HG02981 (cell line): ENCODE data around the gene REL.
"Not testable (repeated sequence)": the region's sequence is repeated elsewhere in the genome, so short reads cannot be mapped to it uniquely, and the experiment has no call there.

Experiments
- ATAC-seq: cut with Tn5 transposase; IDR thresholded peaks from one replicate; pipeline ENCODE4 v1.9.1; 2021; ENCODE audit warnings: mild to moderate bottlenecking, moderate library complexity; ENCODE audit not compliant: unreplicated experiment

Gene REL

DNA sequence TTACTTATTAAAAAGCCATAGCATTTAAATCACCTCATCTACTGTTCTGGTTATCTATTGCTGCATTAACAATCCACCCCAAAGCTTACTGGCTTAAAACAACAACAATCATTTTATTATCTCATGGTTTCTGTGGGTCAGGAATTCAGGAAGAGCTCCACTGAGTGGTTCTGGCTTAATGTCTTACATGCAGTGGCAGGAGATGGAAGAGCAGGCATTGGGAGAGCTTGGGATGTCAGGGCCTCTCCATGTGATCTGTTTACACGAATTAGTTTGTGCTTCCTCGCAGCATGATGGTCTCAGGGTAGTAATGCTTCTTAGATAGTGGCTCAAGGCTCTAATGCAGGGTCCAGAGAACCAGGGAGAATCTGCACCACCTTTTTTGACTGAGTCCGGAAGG is 14.4 kb upstream of the REL start:
- no peak for ATAC-seq

DNA sequence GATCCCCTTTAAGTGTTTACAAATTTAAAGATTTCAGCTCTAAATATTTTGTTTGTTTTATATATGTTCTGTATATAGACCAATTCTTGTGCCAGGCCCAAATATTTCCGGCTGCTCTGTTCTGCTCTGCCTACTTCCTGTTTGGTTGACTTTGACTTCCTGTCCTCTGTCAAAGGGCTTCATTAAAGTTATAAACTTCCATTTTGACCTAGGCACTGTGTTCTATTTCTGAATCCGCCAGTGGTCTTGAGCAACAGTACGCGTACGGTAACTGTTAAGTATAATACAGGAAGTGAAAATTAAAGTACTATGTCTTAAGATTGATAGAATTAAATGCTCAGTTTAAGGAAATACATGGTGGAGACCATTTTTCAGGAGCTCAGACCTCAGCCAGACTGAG is 13.5 kb upstream of the REL start:
- ATAC-seq, result no peak

DNA sequence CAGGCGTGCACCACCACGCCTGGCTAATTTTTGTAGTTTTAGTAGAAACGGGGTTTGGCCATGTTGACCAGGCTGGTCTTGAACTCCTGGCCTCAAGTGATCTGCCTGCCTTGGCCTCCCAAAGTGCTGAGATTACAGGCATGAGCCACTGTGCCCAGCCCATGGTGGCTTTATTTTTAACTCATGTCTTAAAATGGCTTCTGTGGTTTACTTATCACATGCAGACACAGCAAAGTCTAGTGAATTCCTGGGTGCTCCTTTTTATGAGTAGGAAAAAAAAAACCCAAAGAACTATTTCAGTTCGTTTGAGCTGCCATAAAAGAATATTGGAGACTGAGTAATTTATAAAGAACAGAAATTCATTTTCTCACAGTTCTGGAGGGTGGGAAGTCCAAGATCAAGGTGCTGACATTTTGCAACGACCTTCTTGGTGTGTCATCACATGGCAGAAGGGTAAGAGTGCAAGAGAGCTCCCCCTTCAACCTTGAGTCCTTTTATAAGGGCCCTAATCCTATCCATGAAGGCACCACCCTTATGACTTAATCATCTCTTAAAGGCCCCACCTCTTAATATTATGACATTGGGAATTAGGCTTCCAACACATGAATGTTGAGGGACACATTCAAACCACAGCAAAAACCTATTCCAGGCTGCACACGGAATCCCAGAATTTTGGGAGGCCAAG is 12.6 kb upstream of the REL start:
- no peak for ATAC-seq

DNA sequence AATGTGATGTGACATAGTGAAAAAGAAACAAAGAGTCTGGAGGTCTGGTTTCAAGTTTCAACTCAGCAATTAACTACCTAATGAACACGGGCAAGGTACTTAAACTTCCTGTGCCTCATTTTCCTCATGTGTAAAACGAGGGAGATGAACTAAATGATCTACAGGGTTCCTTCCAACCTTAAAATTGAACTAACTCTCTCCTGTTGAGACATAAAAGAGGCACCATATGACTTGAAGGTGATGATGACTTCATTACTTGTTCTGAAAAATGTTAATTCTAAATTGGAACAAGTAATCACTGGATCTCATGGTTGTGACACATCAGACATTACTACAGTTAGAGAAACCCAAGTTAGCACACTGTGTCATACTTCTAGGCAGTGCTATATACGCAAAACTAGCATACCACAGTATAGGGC is 8.9 kb upstream of the REL start:
- ATAC-seq, result peak; percentile 48

DNA sequence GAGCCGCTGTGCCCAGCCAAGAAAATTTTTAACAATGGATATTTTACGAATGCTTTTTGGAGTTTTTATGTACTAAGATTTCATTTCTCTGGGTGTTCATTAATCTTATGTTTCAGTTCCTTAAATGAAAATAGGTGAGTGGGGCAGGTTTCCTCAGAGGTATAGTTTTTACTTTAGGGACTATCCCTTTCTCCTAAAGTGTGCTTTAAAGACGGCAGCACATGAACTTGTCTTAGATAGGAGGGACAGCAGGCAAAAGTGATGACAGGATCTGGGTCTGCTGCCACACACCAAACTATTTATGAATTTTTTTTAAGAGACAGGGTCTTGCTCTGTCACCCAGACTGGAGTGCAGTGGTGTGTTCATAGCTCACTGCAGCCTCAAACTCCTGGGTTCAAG is 8.0 kb upstream of the REL start:
- ATAC-seq, result peak; percentile 77

DNA sequence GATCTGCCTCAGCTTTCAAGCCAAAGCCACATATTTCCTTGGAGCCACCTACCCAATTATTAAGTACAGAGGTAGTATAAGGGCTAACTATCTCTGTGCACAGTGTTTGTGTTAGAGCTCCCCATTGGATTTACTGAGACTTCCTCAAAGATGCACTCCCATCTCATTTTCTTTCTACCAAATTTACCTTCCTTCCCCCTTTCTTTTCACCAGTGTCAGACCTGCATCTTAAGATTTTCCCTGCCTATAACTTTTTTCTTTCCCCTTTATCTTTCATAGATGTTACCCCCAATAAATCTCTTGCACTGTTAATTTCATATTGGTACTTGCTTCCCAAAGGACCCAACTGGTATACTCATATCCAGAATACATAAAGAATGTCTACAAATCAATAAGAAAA is 5.9 kb upstream of the REL start:
- ATAC-seq, result no peak

DNA sequence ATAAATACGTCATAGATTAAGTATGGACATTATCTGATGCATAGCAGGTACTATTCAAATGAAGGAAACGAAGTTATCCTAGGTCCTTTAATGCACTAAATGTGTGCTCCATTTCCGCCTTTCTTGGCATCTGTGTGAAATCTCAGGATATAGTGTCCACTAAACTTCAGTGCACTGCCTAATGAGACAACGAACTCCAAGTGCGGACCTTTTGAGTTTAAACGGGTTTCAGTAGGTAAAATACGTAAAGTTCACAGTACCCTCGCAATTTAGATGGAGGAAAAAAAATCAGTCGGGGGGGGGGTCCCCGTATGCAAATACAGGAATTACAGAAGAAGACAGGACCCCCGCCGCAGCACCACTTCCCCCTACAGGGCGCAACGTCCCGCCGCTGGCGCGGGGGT is 729 bp upstream of the REL start:
- no peak for ATAC-seq

DNA sequence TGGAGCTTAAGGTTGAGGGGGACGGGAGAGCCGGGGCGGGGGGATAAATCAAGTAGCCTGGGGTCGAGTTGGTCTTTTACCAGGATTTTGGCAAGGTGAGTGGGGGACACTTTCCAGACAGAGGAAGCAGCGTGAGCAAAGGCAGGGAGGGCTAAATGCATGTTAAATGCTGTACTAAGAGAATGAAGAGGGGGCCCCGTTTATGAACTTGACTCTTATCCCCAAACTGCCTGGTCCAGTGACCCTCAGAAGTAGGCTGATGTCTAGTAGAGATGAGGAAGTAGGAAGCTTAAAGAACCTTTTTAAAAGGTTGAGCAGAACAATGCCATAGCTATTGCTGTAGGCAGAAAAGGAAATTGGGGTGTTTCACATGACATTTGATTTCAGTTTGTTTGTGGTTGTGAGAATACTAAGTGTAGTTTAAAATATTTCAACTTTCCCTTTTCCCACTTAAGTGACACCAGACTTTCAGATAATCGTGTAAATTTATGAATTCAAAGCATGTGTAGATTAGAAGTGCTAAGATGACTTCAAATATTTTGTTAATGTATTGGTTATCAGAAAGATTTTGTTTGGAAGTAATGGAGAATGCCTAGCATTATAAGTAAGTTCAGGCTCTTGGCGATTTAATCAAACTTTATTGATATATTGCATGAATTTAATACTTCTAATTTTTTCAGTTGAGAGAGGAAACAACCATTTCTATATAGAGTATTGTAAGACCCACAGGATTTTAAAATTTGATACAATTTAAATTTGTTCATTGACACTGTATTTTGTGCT is 1.8 kb downstream of the REL start:
- no peak for ATAC-seq

DNA sequence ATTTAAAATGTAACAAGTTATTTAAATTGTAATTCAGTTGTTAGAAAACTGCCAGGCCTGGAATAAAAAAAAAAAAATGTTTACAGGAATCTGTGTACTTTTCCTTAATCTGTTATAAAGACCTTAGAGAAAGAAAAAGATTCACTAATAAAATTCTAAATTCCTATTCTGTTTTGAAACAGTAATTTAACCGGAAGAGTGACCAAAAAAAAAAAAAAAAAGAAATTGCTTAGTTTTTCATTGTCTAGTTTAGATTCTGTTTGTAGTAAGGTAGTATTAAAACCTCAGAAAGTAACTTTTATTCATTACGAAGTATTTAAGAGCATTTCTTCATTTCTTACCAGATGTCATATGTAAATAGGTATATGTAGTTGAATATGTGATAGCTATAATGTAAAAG is 2.5 kb downstream of the REL start:
- no peak for ATAC-seq

DNA sequence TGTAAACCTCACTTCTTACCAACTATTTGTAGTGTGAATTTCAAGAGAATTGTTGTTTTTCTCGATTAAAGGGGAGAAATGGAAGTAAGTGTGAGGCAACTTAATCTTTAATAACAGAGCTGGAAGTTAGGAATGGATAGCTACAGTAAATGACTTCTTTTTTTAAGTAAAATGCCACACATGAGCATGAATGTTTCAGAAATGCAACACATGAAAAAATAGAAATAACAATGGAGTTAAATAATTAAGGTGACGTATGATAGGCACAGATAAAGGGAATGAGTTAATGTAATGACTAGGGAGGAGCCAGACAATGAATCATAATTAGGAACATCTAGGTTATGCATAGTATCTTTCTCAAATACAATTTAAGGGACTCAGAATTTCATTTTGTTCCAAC is 3.4 kb downstream of the REL start:
- no peak for ATAC-seq

DNA sequence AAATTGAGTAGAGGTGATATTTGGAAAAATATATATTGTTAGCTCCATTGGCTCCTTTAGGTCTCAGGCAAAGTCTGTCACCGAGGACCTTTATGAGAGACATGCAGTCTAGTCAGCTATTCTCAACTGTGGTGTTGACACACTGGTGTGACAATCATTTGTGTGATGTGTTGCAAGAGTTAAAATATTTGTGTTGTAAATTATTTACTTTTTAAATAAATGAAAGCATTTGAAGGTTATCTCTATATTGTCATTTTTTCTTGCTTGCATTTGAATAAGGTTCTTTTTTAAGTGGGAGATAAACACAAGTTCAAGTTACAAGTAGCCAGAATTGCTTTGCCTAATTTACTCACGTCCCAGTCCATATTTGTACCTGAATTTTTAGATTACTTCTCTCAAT is 4.3 kb downstream of the REL start:
- ATAC-seq, result no peak

DNA sequence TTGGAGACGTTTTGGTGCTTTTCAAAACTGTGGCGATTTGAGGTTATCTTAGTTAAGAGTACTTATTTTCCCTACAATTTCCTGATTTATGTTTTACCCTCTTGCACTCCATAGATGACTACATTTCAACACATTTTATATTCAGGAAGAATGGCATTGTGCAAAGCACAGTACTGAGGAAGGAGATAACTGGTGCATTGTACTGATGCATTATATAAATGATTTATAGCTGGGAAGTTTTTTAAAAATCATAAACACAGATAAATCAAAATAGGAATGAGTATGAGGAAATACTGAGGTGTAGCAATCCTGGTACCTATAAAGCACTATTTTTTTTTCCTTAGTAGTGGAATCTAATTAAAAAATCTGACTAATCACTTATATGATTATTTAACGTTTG is 5.6 kb downstream of the REL start:
- ATAC-seq, result no peak

DNA sequence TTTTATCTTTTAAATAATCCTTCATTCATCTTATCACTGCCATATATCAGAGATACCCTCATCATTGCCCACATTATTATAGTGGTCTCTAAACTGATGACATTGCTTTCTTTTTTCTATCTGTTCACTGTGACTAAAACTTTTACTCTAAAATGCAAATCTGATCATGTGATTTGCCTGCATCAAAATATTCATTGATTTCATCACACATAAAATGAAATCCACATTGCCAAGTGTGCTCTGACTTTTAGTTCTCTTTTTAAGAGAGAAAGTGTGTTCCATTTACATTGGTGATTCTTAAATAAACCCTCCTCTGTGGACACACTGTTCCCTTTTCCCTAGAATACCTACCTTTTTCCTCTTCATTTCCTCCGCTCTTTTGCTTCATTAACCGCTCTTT is 7.5 kb downstream of the REL start:
- ATAC-seq, result no peak

DNA sequence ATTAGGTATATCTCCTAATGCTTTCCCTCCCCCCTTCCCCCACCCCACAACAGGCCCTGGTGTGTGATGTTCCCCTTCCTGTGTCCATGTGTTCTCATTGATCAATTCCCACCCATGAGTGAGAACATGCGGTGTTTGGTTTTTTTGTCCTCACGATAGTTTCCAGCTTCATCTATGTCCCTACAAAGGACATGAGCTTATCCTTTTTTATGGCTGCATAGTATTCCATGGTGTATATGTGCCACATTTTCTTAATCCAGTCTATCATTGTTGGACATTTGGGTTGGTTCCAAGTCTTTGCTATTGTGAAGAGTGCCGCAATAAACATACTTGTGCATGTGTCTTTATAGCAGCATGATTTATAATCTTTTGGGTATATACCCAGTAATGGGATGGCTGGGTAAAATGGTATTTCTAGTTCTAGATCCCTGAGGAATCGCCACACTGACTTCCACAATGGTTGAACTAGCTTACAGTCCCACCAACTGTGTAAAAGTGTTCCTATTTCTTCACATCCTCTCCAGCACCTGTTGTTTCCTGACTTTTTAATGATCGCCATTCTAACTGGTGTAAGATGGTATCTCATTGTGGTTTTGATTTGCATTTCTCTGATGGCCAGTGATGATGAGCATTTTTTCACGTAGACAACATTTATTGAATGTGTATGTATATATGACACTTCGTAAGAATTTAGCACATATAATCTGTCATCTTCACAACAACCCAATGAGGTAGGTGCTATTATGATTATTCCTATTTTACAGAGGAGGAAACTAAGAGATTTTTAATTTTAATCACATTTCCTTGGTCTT is 8.4 kb downstream of the REL start:
- ATAC-seq, result not testable (repeated sequence)

DNA sequence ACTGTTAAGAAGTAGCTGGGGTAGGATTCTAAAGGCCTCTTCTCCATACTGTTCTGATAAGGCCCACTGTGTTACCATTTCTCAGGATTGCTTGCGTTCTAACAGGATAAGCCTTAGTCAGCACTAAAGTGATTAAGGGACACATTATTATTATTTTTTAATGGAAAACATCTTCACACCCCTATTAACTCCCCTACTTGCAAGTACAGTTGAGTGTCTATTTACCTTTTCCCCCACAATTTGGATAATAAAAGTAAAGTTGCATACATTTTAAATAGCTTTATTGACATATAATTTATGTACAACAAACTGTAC is 9.0 kb downstream of the REL start:
- ATAC-seq, result no peak

DNA sequence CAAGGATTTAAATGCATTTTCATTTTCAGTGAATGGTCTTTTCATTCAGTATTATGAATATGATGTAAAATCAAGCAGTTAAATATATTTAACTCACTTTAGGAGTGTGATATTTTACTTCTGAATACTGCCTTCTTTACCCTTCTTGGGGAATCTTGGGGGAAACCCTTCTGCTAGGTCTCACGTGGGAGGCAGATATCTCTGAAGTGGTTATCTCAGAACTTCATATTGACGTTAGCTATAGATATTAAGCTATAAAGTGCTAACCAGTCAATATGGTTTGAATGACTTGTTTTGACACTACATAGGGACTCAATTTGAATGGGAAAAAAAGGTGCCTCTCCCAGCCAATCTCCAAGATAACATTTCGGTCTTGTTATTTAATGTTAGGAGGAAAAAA is 9.8 kb downstream of the REL start:
- ATAC-seq, result no peak

DNA sequence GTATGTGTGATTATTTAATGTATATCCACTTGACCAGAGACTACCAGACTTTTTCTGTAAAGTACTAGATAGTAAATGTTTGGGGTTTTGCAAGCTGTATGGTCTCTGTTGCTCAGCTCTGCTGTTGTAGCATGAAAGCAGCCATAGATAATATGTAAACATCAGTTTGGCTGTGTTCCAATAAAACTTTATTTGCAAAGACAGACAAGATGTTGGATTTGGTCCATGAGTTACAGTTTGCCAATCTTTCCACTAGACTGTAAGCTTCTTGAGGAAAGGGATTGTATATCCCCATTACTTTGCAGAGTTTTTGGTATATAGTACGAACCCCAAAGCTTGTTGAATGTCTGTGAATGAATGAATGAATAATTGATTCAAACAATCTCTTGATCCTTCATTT is 17.2 kb downstream of the REL start:
- ATAC-seq, result no peak

DNA sequence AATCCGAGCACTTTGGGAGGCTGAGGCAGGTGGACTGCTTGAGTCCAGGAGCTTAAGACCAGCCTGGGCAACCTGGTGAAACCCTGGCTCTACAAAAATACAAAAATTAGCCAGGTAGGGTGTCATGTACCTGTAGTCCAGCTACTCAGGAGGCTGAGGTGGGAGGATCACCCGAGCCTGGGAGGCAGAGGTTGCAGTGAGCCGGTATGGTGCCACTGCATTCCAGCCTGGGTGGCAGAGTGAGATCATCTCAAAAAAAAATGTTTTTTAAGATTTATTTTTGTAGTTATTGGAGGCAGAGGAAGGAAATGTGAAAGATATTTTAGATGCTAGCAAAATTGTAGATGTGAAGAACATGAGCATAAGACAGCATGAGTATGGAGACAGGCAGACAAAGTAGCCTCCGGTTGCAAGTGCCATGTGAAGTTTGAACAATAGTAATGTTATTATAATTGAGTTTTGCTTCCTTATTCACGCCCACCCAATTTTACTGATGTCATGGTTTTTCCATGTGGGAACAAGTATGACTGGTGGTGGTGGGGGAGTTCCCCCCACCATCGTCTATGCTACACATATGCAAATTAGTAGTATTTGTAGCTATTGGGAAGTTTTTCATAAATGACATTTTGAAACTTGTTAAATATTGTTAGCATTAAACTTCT is 18.0 kb downstream of the REL start:
- no peak for ATAC-seq

DNA sequence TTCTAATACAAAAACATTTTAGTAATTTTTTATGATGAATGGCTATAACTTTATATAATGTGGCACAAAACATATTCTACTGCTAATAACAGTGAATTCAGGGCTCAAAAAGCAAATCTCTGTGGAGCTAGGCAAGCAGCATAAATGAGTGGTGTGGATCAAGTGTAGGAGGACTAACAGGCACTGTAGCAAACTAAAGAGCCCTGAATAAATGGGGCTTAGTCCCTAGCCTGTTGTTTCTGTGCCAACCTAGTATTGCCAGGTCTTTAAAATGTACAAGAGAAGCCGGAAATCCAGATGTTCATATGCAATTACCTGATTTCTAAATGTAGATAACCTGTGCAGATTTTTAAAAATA is 18.5 kb downstream of the REL start:
- no peak for ATAC-seq

DNA sequence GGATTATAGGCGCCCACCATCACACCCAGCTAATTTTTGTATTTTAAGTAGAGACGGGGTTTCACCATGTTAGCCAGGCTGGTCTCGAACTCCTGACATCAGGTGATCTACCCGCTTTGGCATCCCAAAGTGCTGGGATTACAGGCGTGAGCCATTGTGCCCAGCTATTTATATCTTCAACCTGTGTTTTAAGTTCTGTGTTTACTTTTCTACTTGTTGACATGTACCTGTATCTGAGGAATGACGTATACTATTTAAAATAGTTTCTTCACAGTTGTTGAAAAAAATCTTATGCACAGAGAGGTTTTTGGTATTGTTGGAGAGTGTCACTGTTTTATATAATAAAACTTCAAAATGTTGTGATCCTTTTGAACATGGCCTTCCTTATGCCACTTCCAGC is 19.9 kb downstream of the REL start:
- ATAC-seq, result not testable (repeated sequence)

DNA sequence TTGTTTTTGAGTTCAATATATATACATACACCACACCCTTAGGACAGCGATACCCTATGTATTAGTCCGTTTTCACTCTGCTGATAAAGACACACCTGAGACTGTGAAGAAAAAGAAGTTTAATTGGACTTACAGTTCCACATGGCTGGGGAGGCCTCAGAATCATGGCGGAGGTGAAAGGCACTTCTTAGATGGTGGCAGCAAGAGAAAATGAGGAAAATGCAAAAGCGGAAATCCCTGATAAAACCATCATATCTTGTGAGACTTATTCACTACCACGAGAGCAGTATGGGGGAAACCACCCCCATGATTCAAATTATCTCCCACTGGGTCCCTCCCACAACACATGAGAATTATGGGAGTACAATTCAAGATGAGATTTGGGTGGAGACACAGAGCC is 24.5 kb downstream of the REL start:
- not testable (repeated sequence) for ATAC-seq

DNA sequence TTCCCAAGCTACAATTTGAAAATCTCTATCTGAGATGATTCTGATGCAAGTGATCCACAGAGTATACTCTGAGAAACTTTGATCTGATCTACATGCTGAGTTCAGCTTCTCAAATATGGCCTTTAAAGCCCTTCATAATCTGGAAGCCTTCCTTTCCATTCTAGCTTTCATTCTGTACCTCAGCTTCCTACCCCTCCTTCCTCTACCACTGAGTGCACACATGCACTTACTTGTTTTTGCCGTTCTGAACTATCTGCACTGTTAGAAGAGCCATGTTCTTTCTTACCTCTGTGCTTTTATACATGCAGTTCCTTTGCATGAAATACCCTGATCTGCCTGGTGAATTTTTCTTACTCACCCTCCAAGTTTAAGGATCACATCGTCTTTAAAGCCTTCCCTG is 25.0 kb downstream of the REL start:
- ATAC-seq, result no peak
